Spleen (tissue), 11 donors: ENCODE results near the gene PUS1. TPM values are rescaled to one million over a fixed set of nuclear protein-coding genes. Genes with fewer than 3 reads are reported as not detected.

Source experiments
- DNase-seq: peaks from one replicate; pipeline ENCODE4 v3.0.0-alpha.2; 2020
- H3K27ac ChIP-seq, 8 donors: fragments of 200-600 bp; sonication (generic) in 7 of 8; 1 replicate in 4 of 8; 2 replicates in 4 of 8; pipeline versions ENCODE4 v1.5.0 to v1.8.0; 2016 to 2021; ENCODE audit warnings: inconsistent platforms in 4 of 8, mild to moderate bottlenecking in 4 of 8, moderate library complexity in 1 of 8
- H3K27me3 ChIP-seq, 7 donors: fragments of 200-600 bp; sonication (generic) in 6 of 7; replicated peaks in 1 of 7; 1 replicate in 4 of 7; 2 replicates in 3 of 7; pipeline versions ENCODE4 v1.5.0 to v1.8.0; 2016 to 2021; ENCODE audit warnings: inconsistent platforms in 3 of 7, mild to moderate bottlenecking in 1 of 7
- H3K36me3 ChIP-seq, 6 donors: fragments of 200-600 bp; sonication (generic) in 5 of 6; 1 replicate in 4 of 6; 2 replicates in 2 of 6; pipeline versions ENCODE4 v1.5.0 to v1.8.0; 2016 to 2021; ENCODE audit warnings: inconsistent platforms in 2 of 6
- H3K4me1 ChIP-seq, 6 donors: fragments of 200-600 bp; sonication (generic) in 5 of 6; 1 replicate in 3 of 6; 2 replicates in 3 of 6; pipeline versions ENCODE4 v1.5.0 to v1.8.0; 2016 to 2021; ENCODE audit warnings: inconsistent platforms in 3 of 6
- H3K4me3 ChIP-seq, 8 donors: fragments of 200-600 bp; sonication (generic) in 7 of 8; 1 replicate in 4 of 8; 2 replicates in 4 of 8; pipeline versions ENCODE4 v1.5.0 to v1.8.0; 2016 to 2021; ENCODE audit warnings: inconsistent platforms in 4 of 8, mild to moderate bottlenecking in 4 of 8, moderate library complexity in 2 of 8
- H3K9me3 ChIP-seq, 8 donors: fragments of 200-600 bp; sonication (generic) in 7 of 8; 1 replicate in 4 of 8; 2 replicates in 4 of 8; pipeline versions ENCODE4 v1.5.0 to v1.8.0; 2016 to 2021; ENCODE audit warnings: inconsistent platforms in 4 of 8
- CTCF ChIP-seq, 11 experiments: fragments of 200-600 bp in 7 of 11; fragments of 450-650 bp in 4 of 11; sonication (generic) in 4 of 11; IDR thresholded peaks in 8 of 11; conservative IDR thresholded peaks in 3 of 11; 1 replicate in 7 of 11; 2 replicates in 4 of 11; pipeline versions ENCODE4 v1.4.0 to v1.8.0; 2016 to 2021; ENCODE audit warnings: antibody characterized with exemption in 11 of 11, inconsistent platforms in 4 of 11, mild to moderate bottlenecking in 1 of 11
- POLR2A ChIP-seq, 3 donors: fragments of 450-650 bp; IDR thresholded peaks; one replicate each; pipeline ENCODE4 v1.5.1; 2017; ENCODE audit warnings: antibody characterized with exemption in 3 of 3, mild to moderate bottlenecking in 1 of 3
- POLR2AphosphoS5 ChIP-seq, 3 donors: sonication (generic); formaldehyde crosslinking; IDR thresholded peaks; one replicate each; pipeline ENCODE4 v1.5.1; 2017; ENCODE audit warnings: antibody characterized with exemption in 3 of 3
- WGBS, 5 donors: extraction: QIAGEN DNeasy Blood & Tissue Kit in 3 of 5; methylation state at CpG; one replicate each; pipeline versions ENCODE4 v1.1.5 to v1.1.7; 2013 to 2018; 5-methylcytosine and 5-hydroxymethylcytosine counted together
- intact Hi-C: fragments of 100-400 bp; cut with DNase I; formaldehyde crosslinking; loops from one replicate; pipeline ENCODE4 v1.15.0; 2023; ENCODE audit warnings: low total_unique reads
- polyA plus RNA-seq, 3 donors: library from polyadenylated mRNA; stranded (reverse); fragments of 200-250 nt; gene quantifications; one replicate each; pipeline ENCODE4 v1.2.1, GENCODE V29; 2013
- total RNA-seq, 7 donors: library from RNA; depleted of rRNA in 3 of 7; stranded (reverse); fragments of >200 nt in 3 of 7; fragmentation: NEBNext Ultra II Directional in 4 of 7; extraction: Animal tissue kit (Norgen Biotek cat#: 25700) in 4 of 7; gene quantifications; one replicate each; pipeline versions ENCODE4 v1.1.0 to v1.2.1, GENCODE V29; 2016 to 2021
- donor health status: healthy with polysubstance abuse.
- donor health status: DM: no; HTN: no; CAD: no; lungs with moderate emphysema.
- donor health status: DM: no; HTN: no; CAD: no.
- donor health status: Bipolar disorder and iron deficiency.
- donor health status: healthy.
- donor health status: DM: no; HTN: no; CAD: no.
- donor health status: DM: yes; HTN: yes; CAD: no.

The PUS1 gene
- total and polyA plus RNA-seq, 10 donors: 16.0 to 46.5 (median 30.0) TPM

- peaks cover 0 to 61% (median 13%) of the 10 kb centered on the region in 6 donors for H3K36me3 ChIP-seq
- H3K9me3 ChIP-seq: no peaks in the 10 kb centered on the region
- no peaks in the 10 kb centered on the region for H3K27me3 ChIP-seq
- TF ChIP-seq POLR2AphosphoS5 (IDR thresholded peaks at IDR 0.05) (no peak), CTCF (IDR thresholded peaks at IDR 0.05 in 8 of 11, conservative IDR thresholded peaks at IDR 0.05 in 3 of 11) (no peak), POLR2A (IDR thresholded peaks at IDR 0.05) (no peak)
- 90 to 96% (median 92%) methylated on average over 8 of the region's 8 CpGs for WGBS, 5 donors
- intact Hi-C loops: no loop called here
- no peak overlapping the region for H3K27ac ChIP-seq
- peaks cover 0 to 21% (median 0%) of the 10 kb centered on the region in 6 donors for H3K4me1 ChIP-seq
- H3K4me3 ChIP-seq: no peak overlapping the region
- DNase-seq: no peak
These were observed 46.2 kb downstream of the PUS1 start for GRCh38 chr12:131975228-131975627.

- H3K4me1 ChIP-seq: peaks cover 0 to 13% (median 0%) of the 10 kb centered on the region in 6 donors
- WGBS, 5 donors: 92 to 97% (median 93%) methylated on average over 12 of the region's 12 CpGs
- H3K4me3 ChIP-seq: no peak overlapping the region
- H3K9me3 ChIP-seq: no peaks in the 10 kb centered on the region
- no peak overlapping the region for H3K27ac ChIP-seq
- DNase-seq: no peak
- TF ChIP-seq POLR2AphosphoS5 (IDR thresholded peaks at IDR 0.05): no peak
- no peak for TF ChIP-seq POLR2A (IDR thresholded peaks at IDR 0.05)
- no peak for TF ChIP-seq CTCF (IDR thresholded peaks at IDR 0.05 in 8 of 11, conservative IDR thresholded peaks at IDR 0.05 in 3 of 11)
- intact Hi-C loops: no loop called here
- H3K27me3 ChIP-seq: no peaks in the 10 kb centered on the region
- H3K36me3 ChIP-seq: peaks cover 0 to 78% (median 47%) of the 10 kb centered on the region in 6 donors
These were observed 50.5 kb downstream of the PUS1 start for GRCh38 chr12:131979606-131980005.

GRCh38 chr12:131980263-131980662 is 51.2 kb downstream of the PUS1 start:
- WGBS, 5 donors: 83 to 93% (median 88%) methylated on average over 3 of the region's 3 CpGs
- Histone ChIP-seq H3K36me3 (peaks cover 0 to 79% (median 54%) of the 10 kb centered on the region in 6 donors), H3K9me3 (no peaks in the 10 kb centered on the region), H3K27me3 (no peaks in the 10 kb centered on the region), H3K4me1 (peaks cover 0 to 18% (median 0%) of the 10 kb centered on the region in 6 donors), H3K4me3 (no peak overlapping the region), H3K27ac (no peak overlapping the region)
- TF ChIP-seq POLR2A (IDR thresholded peaks at IDR 0.05) (no peak), POLR2AphosphoS5 (IDR thresholded peaks at IDR 0.05) (no peak), CTCF (IDR thresholded peaks at IDR 0.05 in 8 of 11, conservative IDR thresholded peaks at IDR 0.05 in 3 of 11) (no peak)
- intact Hi-C loops: no loop called here
- no peak for DNase-seq

GRCh38 chr12:131981388-131981787 is 52.3 kb downstream of the PUS1 start:
- Histone ChIP-seq H3K9me3 (no peaks in the 10 kb centered on the region), H3K36me3 (peaks cover 0 to 89% (median 65%) of the 10 kb centered on the region in 6 donors), H3K27me3 (no peaks in the 10 kb centered on the region), H3K4me3 (no peak overlapping the region), H3K4me1 (peaks cover 0 to 20% (median 0%) of the 10 kb centered on the region in 6 donors), H3K27ac (no peak overlapping the region)
- WGBS, 5 donors: 96 to 97% (median 96%) methylated on average over 10 of the region's 10 CpGs
- TF ChIP-seq POLR2AphosphoS5 (IDR thresholded peaks at IDR 0.05) (no peak), POLR2A (IDR thresholded peaks at IDR 0.05) (no peak), CTCF (IDR thresholded peaks at IDR 0.05 in 8 of 11, conservative IDR thresholded peaks at IDR 0.05 in 3 of 11) (no peak)
- intact Hi-C loops: no loop called here
- no peak for DNase-seq
